Activated CD4-positive, alpha-beta T cell treated with anti-CD3 and anti-CD28 coated beads, Interleukin-2, amount 50 U/mL, for 16 hours (primary cell): ENCODE results near the gene SLIT3.

Source experiments
- DNase-seq: peaks from one replicate; pipeline ENCODE4 v3.0.0-alpha.2; 2020

The SLIT3 gene

GRCh38 chr5:168979135-168979534, 321.8 kb downstream of the SLIT3 start:
- DNase-seq: no peak

GRCh38 chr5:168978500-168978899, 322.4 kb downstream of the SLIT3 start:
- DNase-seq: no peak

GRCh38 chr5:168978015-168978414, 322.9 kb downstream of the SLIT3 start:
- DNase-seq: no peak

- DNase-seq: no peak
These were observed 324.5 kb downstream of the SLIT3 start for GRCh38 chr5:168976311-168976970.

- DNase-seq: no peak
These were observed 325.6 kb downstream of the SLIT3 start for GRCh38 chr5:168975331-168975730.

- no peak for DNase-seq
These were observed 326.9 kb downstream of the SLIT3 start for GRCh38 chr5:168974082-168974481.

GRCh38 chr5:168972731-168973130, 328.2 kb downstream of the SLIT3 start:
- DNase-seq: no peak

- DNase-seq: no peak
These were observed 329.8 kb downstream of the SLIT3 start for GRCh38 chr5:168971100-168971499.

GRCh38 chr5:168969326-168969886, 331.5 kb downstream of the SLIT3 start:
- DNase-seq: no peak

- DNase-seq: no peak
These were observed 332.9 kb downstream of the SLIT3 start for GRCh38 chr5:168967882-168968620.

GRCh38 chr5:168965638-168966037, 335.3 kb downstream of the SLIT3 start:
- DNase-seq: no peak

GRCh38 chr5:168964182-168964581, 336.8 kb downstream of the SLIT3 start:
- no peak for DNase-seq

- no peak for DNase-seq
These were observed 338.6 kb downstream of the SLIT3 start for GRCh38 chr5:168962306-168962705.

- no peak for DNase-seq
These were observed 339.3 kb downstream of the SLIT3 start for GRCh38 chr5:168961681-168962080.

- DNase-seq: peak; percentile 13
These were observed 340.4 kb downstream of the SLIT3 start for GRCh38 chr5:168960497-168960896.

GRCh38 chr5:168953351-168953750, 347.6 kb downstream of the SLIT3 start:
- DNase-seq: no peak

GRCh38 chr5:168952196-168952595, 348.7 kb downstream of the SLIT3 start:
- DNase-seq: no peak

- DNase-seq: no peak
These were observed 349.2 kb downstream of the SLIT3 start for GRCh38 chr5:168951769-168952168.

GRCh38 chr5:168951356-168951755, 349.6 kb downstream of the SLIT3 start:
- no peak for DNase-seq

GRCh38 chr5:168950241-168950951, 350.5 kb downstream of the SLIT3 start:
- DNase-seq: peak; percentile 51

- no peak for DNase-seq
These were observed 352.2 kb downstream of the SLIT3 start for GRCh38 chr5:168948746-168949145.

GRCh38 chr5:168947212-168947868, 353.6 kb downstream of the SLIT3 start:
- DNase-seq: peak; percentile 39

GRCh38 chr5:168946363-168946762, 354.6 kb downstream of the SLIT3 start:
- DNase-seq: peak; percentile 22
